ENCODE data around the gene PSME2. TPM values are rescaled to one million over a fixed set of nuclear protein-coding genes. Genes with fewer than 3 reads are reported as not detected.

The PSME2 gene
- total RNA-seq, 2 experiments from 2014 or later, result 188 to 290 TPM

DNA sequence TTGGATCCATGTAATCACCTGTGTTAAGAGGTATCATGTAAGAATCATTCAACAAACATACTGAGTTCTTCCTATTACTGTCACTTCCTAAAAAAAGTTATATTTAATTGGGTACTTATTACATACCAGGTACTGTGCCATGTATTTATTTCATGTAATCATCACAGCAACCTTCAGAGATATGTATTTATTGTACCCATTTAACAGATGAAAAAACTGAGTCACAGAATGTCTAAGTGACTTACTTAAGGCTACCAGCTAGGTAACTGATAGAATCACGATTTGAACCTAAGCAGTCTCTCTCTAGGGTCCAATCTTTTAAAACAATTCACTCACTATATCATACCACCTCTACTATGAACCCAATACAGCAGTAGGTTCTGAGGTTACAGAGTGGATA, 2.0 kb downstream of the PSME2 start:
- H3K27ac ChIP-seq (ENCODE audit: low read depth, low read length, poor library complexity, severe bottlenecking), result no peak overlapping the region
- H2AFZ ChIP-seq (ENCODE audit: low read length), result no peak overlapping the region
- CTCF ChIA-PET (ENCODE audit: unreplicated experiment), result no interaction called here
- no peak overlapping the region for H3K4me2 ChIP-seq (ENCODE audit: low read length)
- intact Hi-C loops (cut with micrococcal nuclease; ENCODE audit: unreplicated experiment), result loop anchor here (10.0 kb wide), 1 partner anchor 840 kb away; the partner anchor contains the start of genes BCL2L2 and PPP1R3E
- H3K9me2 ChIP-seq (ENCODE audit: insufficient read depth, low read length), result no peaks in the 10 kb centered on the region
- no peak for DNase-seq (ENCODE audit: low spot score)
- peaks cover 35% of the 10 kb centered on the region for H3K79me2 ChIP-seq (ENCODE audit: insufficient read depth, low read depth, low read length)
- no peaks in the 10 kb centered on the region for H3K9me3 ChIP-seq (ENCODE audit: low read length)
- POLR2A ChIA-PET, result interaction anchor here (1.2 to 1.4 kb wide), 2 partner anchors 30 to 98 kb away, joined by 3 to 4 read pairs; partner anchors contain the start of genes DCAF11, NRL and TINF2
- no peak for TF ChIP-seq EZH2phosphoT487 (IDR thresholded peaks at IDR 0.05; ENCODE audit: borderline replicate concordance, low read depth, low read length)
- TF ChIP-seq, protein P1, sequence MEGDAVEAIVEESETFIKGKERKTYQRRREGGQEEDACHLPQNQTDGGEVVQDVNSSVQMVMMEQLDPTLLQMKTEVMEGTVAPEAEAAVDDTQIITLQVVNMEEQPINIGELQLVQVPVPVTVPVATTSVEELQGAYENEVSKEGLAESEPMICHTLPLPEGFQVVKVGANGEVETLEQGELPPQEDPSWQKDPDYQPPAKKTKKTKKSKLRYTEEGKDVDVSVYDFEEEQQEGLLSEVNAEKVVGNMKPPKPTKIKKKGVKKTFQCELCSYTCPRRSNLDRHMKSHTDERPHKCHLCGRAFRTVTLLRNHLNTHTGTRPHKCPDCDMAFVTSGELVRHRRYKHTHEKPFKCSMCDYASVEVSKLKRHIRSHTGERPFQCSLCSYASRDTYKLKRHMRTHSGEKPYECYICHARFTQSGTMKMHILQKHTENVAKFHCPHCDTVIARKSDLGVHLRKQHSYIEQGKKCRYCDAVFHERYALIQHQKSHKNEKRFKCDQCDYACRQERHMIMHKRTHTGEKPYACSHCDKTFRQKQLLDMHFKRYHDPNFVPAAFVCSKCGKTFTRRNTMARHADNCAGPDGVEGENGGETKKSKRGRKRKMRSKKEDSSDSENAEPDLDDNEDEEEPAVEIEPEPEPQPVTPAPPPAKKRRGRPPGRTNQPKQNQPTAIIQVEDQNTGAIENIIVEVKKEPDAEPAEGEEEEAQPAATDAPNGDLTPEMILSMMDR (conservative IDR thresholded peaks at IDR 0.05; ENCODE audit: low read length), result no peak
- 0 out of 2 replicates have a peak, but pooled peaks cover 3% of the 10 kb centered on the region for H4K20me1 ChIP-seq (ENCODE audit: insufficient read depth, low read length)
- peaks cover 34% of the 10 kb centered on the region for H3K36me3 ChIP-seq (ENCODE audit: insufficient read depth, low read length)
- H3K4me3 ChIP-seq (ENCODE audit: low read depth, low read length, poor library complexity, severe bottlenecking), result no peak overlapping the region
- BruUV-seq (replicated peaks), result no TSS peak
- H3K4me1 ChIP-seq (ENCODE audit: insufficient read depth, low read length, poor library complexity, severe bottlenecking), result peaks cover 28% of the 10 kb centered on the region

DNA sequence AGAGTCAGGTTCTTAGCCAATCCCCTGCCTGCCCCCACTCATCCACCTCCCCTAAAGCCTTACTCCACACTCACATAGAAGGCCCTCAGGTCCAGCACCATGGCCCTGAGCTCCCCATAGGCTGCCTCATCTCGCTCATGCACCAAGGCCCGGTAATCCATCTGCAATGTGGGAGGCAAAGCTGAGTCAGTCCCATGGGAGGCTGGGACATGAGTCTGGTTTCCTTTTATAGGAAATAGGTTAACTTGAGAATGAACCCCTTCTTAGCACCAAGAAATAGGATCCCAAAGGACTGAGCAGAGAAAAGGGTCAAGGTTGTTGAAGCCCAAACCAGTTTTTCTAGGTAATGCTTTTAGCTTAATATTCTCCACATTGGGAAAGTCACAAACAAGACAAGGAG, 2.9 kb downstream of the PSME2 start:
- peaks cover 44% of the 10 kb centered on the region for H3K79me2 ChIP-seq (ENCODE audit: insufficient read depth, low read depth, low read length)
- no peak overlapping the region for H3K4me2 ChIP-seq (ENCODE audit: low read length)
- 0 out of 2 replicates have a peak, but pooled peaks cover 6% of the 10 kb centered on the region for H4K20me1 ChIP-seq (ENCODE audit: insufficient read depth, low read length)
- peaks cover 41% of the 10 kb centered on the region for H3K36me3 ChIP-seq (ENCODE audit: insufficient read depth, low read length)
- ChIA-PET CTCF (ENCODE audit: unreplicated experiment) (no interaction called here), POLR2A (interaction anchor here (1.0 to 1.3 kb wide), 3 partner anchors 18 to 35 kb away, joined by 3 to 5 read pairs (median 3); partner anchors contain the start of genes DCAF11, IRF9 and NRL)
- no peaks in the 10 kb centered on the region for H3K9me2 ChIP-seq (ENCODE audit: insufficient read depth, low read length)
- H3K27ac ChIP-seq (ENCODE audit: low read depth, low read length, poor library complexity, severe bottlenecking), result no peak overlapping the region
- DNase-seq (ENCODE audit: low spot score), result no peak
- no peak overlapping the region for H3K4me3 ChIP-seq (ENCODE audit: low read depth, low read length, poor library complexity, severe bottlenecking)
- intact Hi-C loops (cut with micrococcal nuclease; ENCODE audit: unreplicated experiment), result loop anchor here (10.0 kb wide), 1 partner anchor 839 kb away; the partner anchor contains the start of genes BCL2L2 and PPP1R3E
- no TSS peak for BruUV-seq (replicated peaks)
- H3K9me3 ChIP-seq (ENCODE audit: low read length), result no peaks in the 10 kb centered on the region
- H2AFZ ChIP-seq (ENCODE audit: low read length), result no peak overlapping the region
- no peak for TF ChIP-seq EZH2phosphoT487 (IDR thresholded peaks at IDR 0.05; ENCODE audit: borderline replicate concordance, low read depth, low read length)
- TF ChIP-seq, protein P1 (conservative IDR thresholded peaks at IDR 0.05; ENCODE audit: low read length), result no peak
- H3K4me1 ChIP-seq (ENCODE audit: insufficient read depth, low read length, poor library complexity, severe bottlenecking), result peaks cover 34% of the 10 kb centered on the region
